K562 (cell line): Measurements from ENCODE around the gene MDC1. TPM values are rescaled to one million over a fixed set of nuclear protein-coding genes. Genes with fewer than 3 reads are reported as not detected.

ENCODE experiments used
- ADNP ChIP-seq: fragments of 200-800 bp; sonication (Bioruptor generic); IDR thresholded peaks from 2 replicates; pipeline ENCODE4 v1.6.1; 2016; ENCODE audit warnings: missing genetic modification characterization, missing compliant biosample characterization
- CTCFL ChIP-seq: IDR thresholded peaks from 2 replicates; pipeline ENCODE4 v1.6.1; 2011; ENCODE audit warnings: borderline replicate concordance, low read depth, mild to moderate bottlenecking, moderate library complexity, low read length; ENCODE audit not compliant: insufficient read depth, poor library complexity, severe bottlenecking
- CUX1 ChIP-seq: fragments of 200-800 bp; sonication (Bioruptor generic); IDR thresholded peaks from 2 replicates; pipeline ENCODE4 v1.6.1; 2016; ENCODE audit warnings: missing genetic modification characterization, missing compliant biosample characterization
- EHMT2 ChIP-seq: fragments of 450-650 bp; IDR thresholded peaks from 2 replicates; pipeline ENCODE4 v1.6.1; 2018; ENCODE audit warnings: antibody characterized with exemption
- EP300 ChIP-seq: IDR thresholded peaks from 2 replicates; pipeline ENCODE4 v1.6.1; 2012; ENCODE audit warnings: low read length, improper control_type of control experiment
- HDAC3 ChIP-seq: fragments of 450-650 bp; IDR thresholded peaks from 2 replicates; pipeline ENCODE4 v1.6.1; 2018; ENCODE audit warnings: borderline replicate concordance, mild to moderate bottlenecking, moderate library complexity; ENCODE audit not compliant: partially characterized antibody
- ID3 ChIP-seq, 2 experiments: fragments of 250-450 bp in 1 of 2; fragments of 450-650 bp in 1 of 2; sonication (Bioruptor Pico) in 1 of 2; IDR thresholded peaks; 2 replicates each; pipeline versions ENCODE4 v1.6.1 to v1.8.0; 2016 to 2021; ENCODE audit warnings: mild to moderate bottlenecking in 2 of 2, moderate library complexity in 2 of 2, missing compliant biosample characterization in 1 of 2, missing genetic modification characterization in 1 of 2
- L3MBTL2 ChIP-seq: fragments of 450-650 bp; IDR thresholded peaks from 2 replicates; pipeline ENCODE4 v1.6.1; 2016; ENCODE audit warnings: mild to moderate bottlenecking, moderate library complexity
- MITF ChIP-seq: IDR thresholded peaks from 2 replicates; pipeline ENCODE4 v1.6.1; 2014; ENCODE audit warnings: antibody characterized with exemption
- NFIC ChIP-seq: fragments of 450-650 bp; IDR thresholded peaks from 2 replicates; pipeline ENCODE4 v1.6.1; 2017; ENCODE audit warnings: mild to moderate bottlenecking, inconsistent platforms
- NFRKB ChIP-seq: fragments of 450-650 bp; IDR thresholded peaks from 2 replicates; pipeline ENCODE4 v1.6.1; 2016; ENCODE audit warnings: low read depth
- PHF20 ChIP-seq: fragments of 450-650 bp; IDR thresholded peaks from 2 replicates; pipeline ENCODE4 v1.6.1; 2018; ENCODE audit not compliant: partially characterized antibody
- SMARCC2 ChIP-seq: fragments of 450-650 bp; IDR thresholded peaks from 2 replicates; pipeline ENCODE4 v1.6.1; 2017; ENCODE audit warnings: antibody characterized with exemption, moderate library complexity, mild to moderate bottlenecking, low read depth
- ZBTB17 ChIP-seq: fragments of 450-650 bp; formaldehyde crosslinking; IDR thresholded peaks from 2 replicates; pipeline ENCODE4 v1.4.0; 2020; ENCODE audit warnings: mild to moderate bottlenecking
- polyA plus RNA-seq, 8 experiments: library from polyadenylated mRNA; depleted of rRNA in 4 of 8; stranded (reverse) in 5 of 8; unstranded in 3 of 8; fragments of >200 nt; fragmentation: Nextera tagmentation in 2 of 8; fragmentation: Illumina TruSeq in 1 of 8; extraction: Ambion mirVana in 2 of 8; extraction: Trizol in 1 of 8; gene quantifications; 2 replicates each; pipeline versions ENCODE4 v1.2.1 to v1.2.3, GENCODE V29; 2011 to 2014; ENCODE audit warnings: inconsistent platforms in 1 of 8, missing spikeins in 1 of 8
- total RNA-seq, 7 experiments: library from RNA; depleted of rRNA in 6 of 7; stranded (reverse); fragments of >200 nt in 6 of 7; fragmentation: Illumina TruSeq in 2 of 7; extraction: Trizol in 2 of 7; gene quantifications; 2 replicates each; pipeline versions ENCODE4 v1.2.1 to v1.2.3, GENCODE V29; 2011 to 2021; ENCODE audit warnings: low replicate concordance in 1 of 7

MDC1 gene
- total and polyA plus RNA-seq, 9 of the 15 experiments (the other 6 are each of a cell fraction or from before 2014, with no cell fraction given), result 8.2 to 114 (median 20.0) TPM

- TF ChIP-seq ADNP (tag), result no peak
- TF ChIP-seq NFRKB, result peak; percentile 99
- peak; percentile 77 for TF ChIP-seq EHMT2
- no peak for TF ChIP-seq L3MBTL2
- no peak for TF ChIP-seq CTCFL
- peak; percentile 20 for TF ChIP-seq HDAC3
- TF ChIP-seq EP300, result no peak
- TF ChIP-seq PHF20, result peak; percentile 35
- TF ChIP-seq SMARCC2, result 0 out of 2 replicates have a peak, but pooled peaks have one; percentile 17
- TF ChIP-seq NFIC, result peak; percentile 88
- TF ChIP-seq ID3 (CRISPR knock-in tag; IDR thresholded peaks at IDR 0.05), result no peak
- TF ChIP-seq ID3 (tag; IDR thresholded peaks at IDR 0.05), result peak; percentile 58; the same call in 1 of the 2 replicates
- TF ChIP-seq ZBTB17 (CRISPR knock-in tag), result 0 out of 2 replicates have a peak, but pooled peaks have one; percentile 13
- TF ChIP-seq MITF, result no peak
- no peak for TF ChIP-seq CUX1 (CRISPR knock-in tag)
These were observed 277 bp downstream of the MDC1 start (continued) for GRCh38 chr6:30716879-30717128.
